HCT116 (cell line): Measurements from ENCODE around the gene RC3H1. TPM values are rescaled to one million over a fixed set of nuclear protein-coding genes. Genes with fewer than 3 reads are reported as not detected.

Source experiments
- ATAC-seq: fragments of 200-7000 bp; cut with Tn5 transposase; 2 replicates; pipeline ENCODE4 v1.9.1; 2020; ENCODE audit warnings: mild to moderate bottlenecking, moderate library complexity
- BruUV-seq: library from RNA; stranded (reverse); fragments of 400-500 nt; replicated peaks from 2 replicates; lab custom pipeline; 2021; lab: Mats Ljungman, UMichigan
- CTCF ChIA-PET: fragments of 300-600 bp; sonication (Branson Sonifier 250); formaldehyde crosslinking; loops from one replicate; lab custom pipeline; 2021; ENCODE audit warnings: antibody characterized with exemption; lab: Charles Lee
- POLR2A ChIA-PET: fragments of 300-600, 350-600 bp; sonication (Branson Sonifier 250); formaldehyde crosslinking; loops from one replicate; lab custom pipeline; 2021; ENCODE audit warnings: antibody characterized with exemption; lab: Charles Lee
- RAD21 ChIA-PET, 2 experiments: fragments of 300-600 bp; sonication (Branson Sonifier 250); formaldehyde crosslinking; loops; one replicate each; lab custom pipeline; 2023; ENCODE audit warnings: low total read pairs in 2 of 2; ENCODE audit not compliant: uncharacterized antibody in 2 of 2, unreplicated experiment in 2 of 2, low non-redundant PET in 1 of 2; lab: Charles Lee
- DNase-seq: peaks from one replicate; pipeline ENCODE4 v3.0.0-alpha.2; 2010; ENCODE audit warnings: low read depth, low spot score
- H2AFZ ChIP-seq: fragments of 200-600 bp; shearing (Covaris generic), sonication (generic); 2 replicates; pipeline ENCODE4 v1.6.1; 2017; ENCODE audit warnings: low read depth, mixed run types, mixed read lengths, antibody characterized with exemption, low read length; ENCODE audit not compliant: poor library complexity, severe bottlenecking
- H3K27ac ChIP-seq: 2 replicates; pipeline ENCODE4 v1.5.1; 2012; ENCODE audit warnings: low read depth, low read length
- H3K27me3 ChIP-seq: fragments of 200-600 bp; sonication (generic); 2 replicates; pipeline ENCODE4 v1.6.1; 2016; ENCODE audit warnings: mixed run types, low read length, mixed read lengths; ENCODE audit not compliant: insufficient read depth
- H3K36me3 ChIP-seq, 2 experiments: fragments of 200-500 bp in 1 of 2; fragments of 200-600 bp in 1 of 2; sonication (Bioruptor generic) in 1 of 2; sonication (generic) in 1 of 2; 2 replicates each; pipeline versions ENCODE4 v1.5.1 to v1.6.1; 2014 to 2016; ENCODE audit warnings: low read length in 2 of 2, inconsistent platforms in 1 of 2, mixed read lengths in 1 of 2, mixed run types in 1 of 2; ENCODE audit not compliant: insufficient read depth in 2 of 2, control insufficient read depth in 1 of 2
- H3K4me1 ChIP-seq, 2 experiments: fragments of 200-600 bp in 1 of 2; sonication (generic) in 1 of 2; 2 replicates each; pipeline versions ENCODE4 v1.5.1 to v1.6.1; 2012 to 2017; ENCODE audit warnings: low read length in 2 of 2, inconsistent platforms in 1 of 2, mild to moderate bottlenecking in 1 of 2, mixed read lengths in 1 of 2, mixed run types in 1 of 2, moderate library complexity in 1 of 2; ENCODE audit not compliant: insufficient read depth in 2 of 2, control insufficient read depth in 1 of 2
- H3K4me2 ChIP-seq: fragments of 200-600 bp; sonication (generic); 2 replicates; pipeline ENCODE4 v1.6.1; 2017; ENCODE audit warnings: mixed run types, low read length, mixed read lengths
- H3K4me3 ChIP-seq, 2 experiments: fragments of 200-600 bp in 1 of 2; sonication (generic) in 1 of 2; replicated peaks in 1 of 2; 2 replicates each; pipeline ENCODE4 v1.5.1; 2011 to 2016; ENCODE audit warnings: low read length in 2 of 2, control low read depth in 1 of 2, low read depth in 1 of 2, mild to moderate bottlenecking in 1 of 2, mixed read lengths in 1 of 2, mixed run types in 1 of 2
- H3K79me2 ChIP-seq: fragments of 200-600 bp; sonication (generic); 2 replicates; pipeline ENCODE4 v1.6.1; 2017; ENCODE audit warnings: mild to moderate bottlenecking, mixed run types, low read length, moderate library complexity, mixed read lengths; ENCODE audit not compliant: insufficient read depth
- H3K9ac ChIP-seq: fragments of 200-600 bp; sonication (generic); 2 replicates; pipeline ENCODE4 v1.6.1; 2016; ENCODE audit warnings: low read length, mixed read lengths
- H3K9me2 ChIP-seq: fragments of 200-600 bp; sonication (generic), shearing (Covaris generic); 2 replicates; pipeline ENCODE4 v1.6.1; 2017; ENCODE audit warnings: mixed run types, mild to moderate bottlenecking, moderate library complexity; ENCODE audit not compliant: insufficient read depth
- H3K9me3 ChIP-seq, 2 experiments: fragments of 200-500 bp in 1 of 2; fragments of 200-600 bp in 1 of 2; sonication (Bioruptor generic) in 1 of 2; sonication (generic) in 1 of 2; 2 replicates each; pipeline ENCODE4 v1.6.1; 2014 to 2017; ENCODE audit warnings: low read length in 2 of 2, mixed read lengths in 2 of 2, inconsistent platforms in 1 of 2, low read depth in 1 of 2, mild to moderate bottlenecking in 1 of 2, mixed run types in 1 of 2, moderate library complexity in 1 of 2; ENCODE audit not compliant: control insufficient read depth in 1 of 2, insufficient read depth in 1 of 2
- H4K20me1 ChIP-seq: fragments of 200-600 bp; sonication (generic), shearing (Covaris generic); 2 replicates; pipeline ENCODE4 v1.6.1; 2017; ENCODE audit warnings: mixed run types, mild to moderate bottlenecking, moderate library complexity; ENCODE audit not compliant: insufficient read depth
- CEBPB ChIP-seq: IDR thresholded peaks from 2 replicates; pipeline ENCODE4 v1.6.1; 2012; ENCODE audit warnings: low read depth
- REST ChIP-seq: IDR thresholded peaks from 2 replicates; pipeline ENCODE4 v1.6.1; 2012; ENCODE audit warnings: low read depth
- ZBTB33 ChIP-seq: IDR thresholded peaks from 2 replicates; pipeline ENCODE4 v1.6.1; 2011; ENCODE audit warnings: mild to moderate bottlenecking, low read length, moderate library complexity; ENCODE audit not compliant: insufficient replicate concordance; ENCODE audit errors: extremely low read depth
- ZFX ChIP-seq: fragments of 450-650 bp; IDR thresholded peaks from 2 replicates; pipeline ENCODE4 v1.6.1; 2017
- intact Hi-C: fragments of 100-400 bp; cut with micrococcal nuclease; formaldehyde crosslinking; loops from 2 replicates; pipeline ENCODE4 v1.10.0; 2022
- total RNA-seq: library from RNA; stranded (reverse); gene quantifications from one replicate; pipeline ENCODE4 v1.2.1, GENCODE V29; 2021; ENCODE audit not compliant: unreplicated experiment

The RC3H1 gene
- total RNA-seq, 1 experiment from 2014 or later, result 23.6 TPM

- intact Hi-C loops, result no loop called here
Observed at GRCh38 chr1:174041369-174041768, 19.2 kb upstream of the RC3H1 start.

More at GRCh38 chr1:174041369-174041768, 19.2 kb upstream of the RC3H1 start:
- ATAC-seq (no peak), DNase-seq (no peak)
- BruUV-seq, result no TSS peak
- TF ChIP-seq ZFX (no peak), REST (no peak), ZBTB33 (no peak), CEBPB (no peak)
- Histone ChIP-seq H3K27ac (no peak overlapping the region), H3K4me3 (no peak overlapping the region), H3K9ac (no peak overlapping the region), H3K4me2 (no peak overlapping the region), H3K9me3 (no peaks in the 10 kb centered on the region), H3K27me3 (no peaks in the 10 kb centered on the region), H4K20me1 (no peaks in the 10 kb centered on the region), H3K79me2 (no peaks in the 10 kb centered on the region), H3K4me1 (peaks cover 0 to 13% of the 10 kb centered on the region in 2 experiments; a peak in 2 of 4 replicates), H3K36me3 (no peaks in the 10 kb centered on the region), H3K9me2 (no peaks in the 10 kb centered on the region), H2AFZ (no peak overlapping the region)
- POLR2A ChIA-PET, result no interaction called here
- CTCF ChIA-PET, result no interaction called here
- RAD21 ChIA-PET, result no interaction called here
